Loucy (cell line): ENCODE results near the gene SNHG17.

Experiments
- H2AFZ ChIP-seq: fragments of 200-600 bp; sonication (generic); 2 replicates; pipeline ENCODE4 v1.6.0; 2016; ENCODE audit warnings: antibody characterized with exemption, mild to moderate bottlenecking, low read length, moderate library complexity
- H3F3A ChIP-seq: fragments of 200-600 bp; 2 replicates; pipeline ENCODE4 v1.6.0; 2016; ENCODE audit warnings: antibody characterized with exemption, low read depth, mild to moderate bottlenecking
- H3K27me3 ChIP-seq: fragments of 200-600 bp; sonication (generic); 2 replicates; pipeline ENCODE4 v1.6.1; 2014; ENCODE audit warnings: low read length, mild to moderate bottlenecking; ENCODE audit not compliant: insufficient read depth, poor library complexity, severe bottlenecking
- H3K36me3 ChIP-seq: fragments of 200-600 bp; sonication (generic); 2 replicates; pipeline ENCODE4 v1.6.1; 2016; ENCODE audit warnings: low read length; ENCODE audit not compliant: insufficient read depth
- H3K4me1 ChIP-seq: fragments of 200-600 bp; sonication (generic); 2 replicates; pipeline ENCODE4 v1.5.1; 2014; ENCODE audit warnings: low read length, mild to moderate bottlenecking; ENCODE audit not compliant: insufficient read depth, poor library complexity, severe bottlenecking
- H3K4me2 ChIP-seq: fragments of 200-600 bp; sonication (generic); 2 replicates; pipeline ENCODE4 v1.6.0; 2014; ENCODE audit warnings: antibody characterized with exemption, low read length, low read depth, mild to moderate bottlenecking; ENCODE audit not compliant: poor library complexity, severe bottlenecking
- H3K4me3 ChIP-seq: fragments of 200-600 bp; sonication (generic); 2 replicates; pipeline ENCODE4 v1.5.1; 2014; ENCODE audit warnings: low read length, mild to moderate bottlenecking, mixed read lengths; ENCODE audit not compliant: poor library complexity, severe bottlenecking
- H3K79me2 ChIP-seq: fragments of 200-600 bp; sonication (generic); 2 replicates; pipeline ENCODE4 v1.6.1; 2014; ENCODE audit warnings: low read length; ENCODE audit not compliant: insufficient read depth
- H3K9ac ChIP-seq: fragments of 200-600 bp; sonication (generic); 2 replicates; pipeline ENCODE4 v1.6.0; 2014; ENCODE audit warnings: mild to moderate bottlenecking, low read depth, low read length, moderate library complexity; ENCODE audit not compliant: poor library complexity, severe bottlenecking
- H3K9me2 ChIP-seq: fragments of 200-600 bp; sonication (generic); replicated peaks from 2 replicates; pipeline ENCODE4 v1.6.1; 2016; ENCODE audit warnings: low read depth, low read length, mixed read lengths
- H3K9me3 ChIP-seq: fragments of 200-600 bp; sonication (generic); 2 replicates; pipeline ENCODE4 v1.6.1; 2014; ENCODE audit warnings: mild to moderate bottlenecking, antibody characterized with exemption, low read length, low read depth; ENCODE audit not compliant: insufficient read depth
- H4K20me1 ChIP-seq: fragments of 200-600 bp; sonication (generic); 2 replicates; pipeline ENCODE4 v1.6.0; 2014; ENCODE audit warnings: antibody characterized with exemption, low read length, mild to moderate bottlenecking; ENCODE audit not compliant: insufficient read depth, poor library complexity, severe bottlenecking
- CTCF ChIP-seq: fragments of 200-600 bp; sonication (generic); conservative IDR thresholded peaks from 2 replicates; pipeline ENCODE4 v1.5.1; 2014; ENCODE audit warnings: mild to moderate bottlenecking, antibody characterized with exemption, low read length
- EZH2phosphoT487 ChIP-seq: fragments of 200-600 bp; IDR thresholded peaks from 2 replicates; pipeline ENCODE4 v1.6.1; 2018; ENCODE audit warnings: antibody characterized with exemption, mild to moderate bottlenecking, moderate library complexity, borderline replicate concordance

SNHG17 gene

GRCh38 chr20:38432292-38432691, 2.8 kb downstream of the SNHG17 start:
- H3K4me1 ChIP-seq = peaks cover 43% of the 10 kb centered on the region
- H3K79me2 ChIP-seq = peaks cover 77% of the 10 kb centered on the region
- H4K20me1 ChIP-seq = peaks cover 73% of the 10 kb centered on the region
- H3F3A ChIP-seq = no peaks in the 10 kb centered on the region
- H3K4me2 ChIP-seq = peak overlapping the region; percentile 79
- peaks cover 51% of the 10 kb centered on the region; the same call in 1 of the 2 replicates for H3K36me3 ChIP-seq
- H3K9me2 ChIP-seq = no peaks in the 10 kb centered on the region
- H3K9me3 ChIP-seq = no peaks in the 10 kb centered on the region
- peak overlapping the region; percentile 97 for H3K9ac ChIP-seq
- TF ChIP-seq CTCF (no peak), EZH2phosphoT487 (no peak)
- no peak overlapping the region for H2AFZ ChIP-seq
- H3K4me3 ChIP-seq = peak overlapping the region; percentile 81
- peaks cover 9% of the 10 kb centered on the region for H3K27me3 ChIP-seq

GRCh38 chr20:38430679-38431325, 4.3 kb downstream of the SNHG17 start:
- no peak for TF ChIP-seq EZH2phosphoT487
- no peak for TF ChIP-seq CTCF
- Histone ChIP-seq H3K4me1 (peaks cover 43% of the 10 kb centered on the region), H3K9me2 (no peaks in the 10 kb centered on the region), H3F3A (no peaks in the 10 kb centered on the region), H3K27me3 (peaks cover 9% of the 10 kb centered on the region), H3K9me3 (no peaks in the 10 kb centered on the region), H3K9ac (no peak overlapping the region), H4K20me1 (peaks cover 87% of the 10 kb centered on the region), H3K36me3 (peaks cover 66% of the 10 kb centered on the region), H3K79me2 (peaks cover 92% of the 10 kb centered on the region), H3K4me3 (peak overlapping the region; percentile 81), H3K4me2 (peak overlapping the region; percentile 79), H2AFZ (no peak overlapping the region)

- Histone ChIP-seq H3K27me3 (no peaks in the 10 kb centered on the region), H4K20me1 (peaks cover 97% of the 10 kb centered on the region), H3F3A (no peaks in the 10 kb centered on the region), H3K9me2 (no peaks in the 10 kb centered on the region), H3K4me2 (peak overlapping the region; percentile 45), H3K36me3 (peaks cover 81% of the 10 kb centered on the region), H3K9ac (no peak overlapping the region), H3K4me3 (no peak overlapping the region), H3K9me3 (no peaks in the 10 kb centered on the region), H3K79me2 (peaks cover 98% of the 10 kb centered on the region), H3K4me1 (peaks cover 47% of the 10 kb centered on the region), H2AFZ (no peak overlapping the region)
- TF ChIP-seq EZH2phosphoT487 (no peak), CTCF (no peak)
Measured at GRCh38 chr20:38429301-38429700, 5.8 kb downstream of the SNHG17 start.
